HUDEP-2 (cell line): ENCODE results near the gene TEX54.
A peak's percentile ranks its signal among the peaks of the same experiment; 100 is the strongest.
"Not testable (repeated sequence)": the region's sequence is repeated elsewhere in the genome, so short reads cannot be mapped to it uniquely, and the experiment has no call there.

Source experiments
- DNase-seq, 76 experiments: peaks; one replicate each; lab custom pipeline; 2025; ENCODE audit not compliant: unreplicated experiment in 76 of 76; lab: John Stamatoyannopoulos, UW

TEX54 gene

GRCh38 chr11:62832336-62833234 is at the start of gene TEX54:
Gene TEX54 (minus strand): TSS chr11:62832841.
- DNase-seq: peak in 11 of 76 experiments; percentile 23 to 89 (median 39)

DNA sequence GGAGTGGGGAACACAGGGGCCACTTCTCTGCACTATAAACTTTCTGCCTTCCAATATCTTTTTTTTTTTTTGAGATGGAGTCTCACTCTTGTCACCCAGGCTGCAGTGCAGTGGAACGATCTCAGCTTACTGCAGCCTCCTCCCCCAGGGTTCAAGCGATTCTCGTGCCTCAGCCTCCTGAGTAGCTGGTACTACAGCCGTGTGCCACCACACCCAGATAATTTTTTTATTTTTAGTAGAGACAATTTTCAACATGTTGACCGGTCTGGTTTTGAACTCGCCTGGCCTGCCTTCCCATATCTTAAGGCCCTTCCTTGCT is 49.7 kb upstream of the TEX54 start:
- DNase-seq: peak in 4 of 76 experiments; percentile 9 to 35 (median 20)

DNA sequence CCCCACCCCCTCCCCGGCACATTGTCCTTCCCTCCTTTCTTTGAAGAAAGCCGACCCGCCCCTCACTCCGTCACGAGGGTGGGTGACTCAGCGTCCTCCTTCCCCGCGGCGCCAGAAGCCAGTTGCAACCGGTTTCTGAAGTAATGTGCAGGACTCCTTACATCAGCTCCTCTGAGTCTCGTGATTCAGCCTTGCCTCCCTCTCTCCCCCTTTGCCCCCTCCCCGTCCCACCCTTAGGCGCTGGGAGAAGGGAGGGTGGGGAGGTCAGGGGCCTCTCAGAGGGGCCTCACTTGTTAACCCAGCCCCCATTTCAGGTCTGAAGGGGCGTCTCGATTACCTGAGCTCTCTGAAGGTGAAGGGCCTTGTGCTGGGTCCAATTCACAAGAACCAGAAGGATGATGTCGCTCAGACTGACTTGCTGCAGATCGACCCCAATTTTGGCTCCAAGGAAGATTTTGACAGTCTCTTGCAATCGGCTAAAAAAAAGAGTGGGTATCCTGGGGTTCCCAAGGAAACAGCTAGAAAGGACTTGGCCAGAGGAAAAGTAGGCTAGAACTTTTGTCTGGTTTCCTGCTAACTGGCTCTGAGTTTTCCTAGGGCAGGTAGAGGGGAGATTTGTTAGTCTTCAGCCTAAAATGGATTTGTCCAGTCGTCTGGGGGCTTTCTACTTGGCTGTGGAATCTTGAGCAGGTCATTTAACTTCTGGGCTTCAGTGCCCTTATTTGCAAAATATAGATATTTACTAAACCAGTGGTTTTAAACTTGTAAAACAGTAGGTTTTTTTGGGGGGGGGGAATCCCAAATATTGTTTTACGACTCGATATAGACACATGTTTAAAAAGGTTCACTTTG is 49.2 kb upstream of the TEX54 start:
- peak in 72 of 76 experiments; percentile 77 to 94 (median 90) for DNase-seq

- DNase-seq: peak in 74 of 76 experiments; percentile 36 to 93 (median 83)
These were observed 48.4 kb upstream of the TEX54 start, which contains the start of gene SLC3A2 for GRCh38 chr11:62880803-62881578. Gene SLC3A2 (plus strand): TSS chr11:62880896. CDS start chr11:62881024, 128 bp downstream.

DNA sequence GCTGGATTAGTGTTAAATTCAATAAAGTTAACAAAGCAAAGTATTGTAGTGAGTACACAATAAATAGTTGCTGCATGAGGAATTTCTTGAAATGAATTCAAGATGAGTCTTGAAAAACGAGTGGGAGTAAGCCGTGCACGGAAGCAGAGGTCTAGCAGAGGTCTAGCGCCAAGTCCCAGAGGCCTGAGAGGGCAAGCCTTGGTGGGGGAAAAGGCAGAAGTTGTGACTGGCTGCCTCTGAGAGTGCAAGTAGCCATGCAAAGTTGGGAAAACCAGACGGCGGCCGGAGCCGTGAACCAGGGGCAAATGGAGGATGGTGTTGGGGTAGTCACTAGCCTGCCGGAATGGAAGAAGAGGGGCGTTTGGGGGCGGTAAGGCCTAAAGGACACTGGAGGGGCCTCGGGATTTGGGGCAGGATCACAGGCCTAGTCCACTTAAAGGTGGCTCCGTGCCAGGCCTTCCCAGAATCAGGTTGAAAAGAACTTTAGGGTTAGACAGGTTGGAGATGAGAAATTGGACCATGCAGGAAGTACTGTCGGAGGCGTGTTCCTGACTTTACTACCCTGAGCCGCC is 47.7 kb upstream of the TEX54 start:
- peak in 40 of 76 experiments; percentile 15 to 67 (median 39) for DNase-seq

- DNase-seq: peak in 72 of 76 experiments; percentile 43 to 91 (median 72)
These were observed 46.8 kb upstream of the TEX54 start for GRCh38 chr11:62879235-62879978.

GRCh38 chr11:62876712-62877111 is 44.1 kb upstream of the TEX54 start:
- DNase-seq: no peak

DNA sequence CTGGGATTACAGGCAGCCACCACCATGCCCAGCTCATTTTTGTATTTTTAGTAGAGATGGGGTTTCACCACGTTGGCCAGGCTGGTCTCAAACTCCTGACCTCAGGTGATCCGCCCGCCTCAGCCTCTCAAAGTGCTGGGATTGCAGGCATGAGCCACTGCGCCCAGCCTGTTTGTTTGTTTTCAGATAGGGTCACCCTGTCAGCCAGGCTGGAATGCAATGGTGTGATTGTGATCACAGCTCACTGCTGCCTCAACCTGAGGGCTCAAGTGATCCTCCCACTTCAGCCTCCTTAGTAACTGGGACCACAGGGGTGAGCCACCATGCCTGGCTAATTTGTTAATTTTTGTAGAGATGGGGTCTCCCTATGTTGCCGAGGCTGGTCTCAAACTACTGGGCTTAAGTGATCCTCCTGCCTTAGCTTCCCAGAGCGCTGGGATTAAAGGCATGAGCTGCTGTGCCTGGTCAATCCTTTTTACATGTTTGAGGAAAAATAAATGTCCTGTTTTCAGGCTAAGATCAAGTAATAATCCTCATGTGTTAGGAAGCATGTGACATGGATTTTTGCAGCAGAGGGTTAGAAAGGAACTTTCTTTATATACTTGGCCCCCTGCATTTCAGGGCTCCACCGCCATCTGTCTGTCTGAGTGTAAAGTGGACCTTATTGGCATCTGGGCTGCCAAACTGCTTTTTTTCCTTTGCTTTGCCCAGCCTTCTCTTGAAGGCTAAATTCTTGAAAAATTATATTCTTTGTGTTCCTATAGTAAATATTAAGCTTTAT is 43.2 kb upstream of the TEX54 start:
- DNase-seq: no peak

GRCh38 chr11:62874851-62875250 is 42.2 kb upstream of the TEX54 start:
- no peak for DNase-seq

DNA sequence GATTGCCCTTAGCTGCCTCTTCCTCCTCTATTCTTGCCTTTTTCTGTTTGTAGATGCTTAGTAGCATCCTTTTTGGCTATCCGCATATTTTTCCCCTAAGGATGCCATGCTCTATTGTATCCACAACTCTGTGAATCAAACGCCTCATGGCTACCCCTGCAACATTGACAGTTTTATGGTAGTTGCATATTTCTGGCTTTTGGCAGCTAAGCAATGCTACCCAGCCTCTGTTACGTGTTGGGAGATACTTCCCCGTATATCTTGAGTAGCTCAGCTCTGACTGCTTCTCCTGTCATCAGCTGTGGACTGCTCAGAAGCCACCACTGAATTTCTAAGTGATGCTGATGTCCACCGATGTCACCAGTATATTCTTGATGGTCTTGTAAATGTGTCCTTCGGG is 33.0 kb upstream of the TEX54 start:
- no peak for DNase-seq

DNA sequence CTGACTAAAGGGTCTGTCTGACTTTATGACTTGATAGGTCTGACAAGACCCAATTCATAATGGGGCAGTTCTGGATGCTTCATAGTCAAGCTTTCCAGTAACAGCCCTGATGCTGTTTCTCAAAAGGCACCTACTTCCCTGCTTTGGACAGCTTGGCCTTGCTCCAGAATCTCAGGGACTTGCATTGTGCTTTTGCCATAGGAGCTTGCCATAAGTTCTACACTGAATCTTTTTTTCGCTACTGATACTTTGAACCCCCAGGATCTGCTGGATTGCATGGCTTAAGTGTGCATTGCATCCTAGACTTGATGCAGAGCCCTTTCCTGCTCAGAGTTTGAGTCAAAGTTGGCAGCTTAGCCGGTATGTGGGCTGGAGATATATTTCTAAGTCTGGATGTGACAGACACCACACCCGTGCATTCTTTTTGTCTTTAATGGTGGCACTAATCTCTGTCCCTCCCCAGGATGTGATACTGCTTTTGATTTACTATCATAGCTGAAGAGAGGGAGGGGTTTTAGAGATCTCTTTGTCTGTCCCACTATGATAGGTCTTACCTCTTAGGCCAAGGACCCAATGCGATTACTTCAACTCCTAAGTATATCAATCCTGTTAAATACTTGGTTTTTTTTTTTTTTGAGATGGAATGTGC is 31.2 kb upstream of the TEX54 start:
- peak in 2 of 76 experiments; percentile 9 to 19 for DNase-seq

DNA sequence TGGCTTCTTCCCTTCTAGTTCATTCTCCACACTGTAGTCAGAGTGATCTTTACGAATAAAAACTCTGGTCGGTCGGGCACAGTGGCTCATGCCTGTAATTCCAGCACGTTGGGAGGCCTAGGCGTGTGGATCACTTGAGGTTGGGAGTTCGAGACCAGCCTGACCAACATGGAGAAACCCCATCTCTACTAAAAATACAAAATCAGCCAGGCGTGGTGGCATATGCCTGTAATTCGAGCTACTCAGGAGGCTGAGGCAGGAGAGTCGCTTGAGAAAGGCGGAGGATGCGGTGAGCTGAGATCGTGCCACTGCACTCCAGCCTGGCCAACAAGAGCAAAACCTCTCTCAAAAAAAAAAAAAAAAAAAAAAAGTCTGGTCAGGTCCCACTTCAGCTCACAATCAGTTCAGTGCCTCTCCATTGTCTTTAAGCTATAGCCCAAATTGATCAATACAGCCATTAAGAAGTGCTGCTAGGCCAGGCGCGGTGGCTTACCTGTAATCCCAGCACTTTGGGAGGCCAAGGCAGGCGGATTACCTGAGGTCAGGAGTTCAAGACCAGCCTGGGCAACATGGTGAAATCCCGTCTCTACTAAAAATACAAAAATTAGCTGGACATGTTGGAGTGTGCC is 29.0 kb upstream of the TEX54 start:
- DNase-seq: not testable (repeated sequence)

DNA sequence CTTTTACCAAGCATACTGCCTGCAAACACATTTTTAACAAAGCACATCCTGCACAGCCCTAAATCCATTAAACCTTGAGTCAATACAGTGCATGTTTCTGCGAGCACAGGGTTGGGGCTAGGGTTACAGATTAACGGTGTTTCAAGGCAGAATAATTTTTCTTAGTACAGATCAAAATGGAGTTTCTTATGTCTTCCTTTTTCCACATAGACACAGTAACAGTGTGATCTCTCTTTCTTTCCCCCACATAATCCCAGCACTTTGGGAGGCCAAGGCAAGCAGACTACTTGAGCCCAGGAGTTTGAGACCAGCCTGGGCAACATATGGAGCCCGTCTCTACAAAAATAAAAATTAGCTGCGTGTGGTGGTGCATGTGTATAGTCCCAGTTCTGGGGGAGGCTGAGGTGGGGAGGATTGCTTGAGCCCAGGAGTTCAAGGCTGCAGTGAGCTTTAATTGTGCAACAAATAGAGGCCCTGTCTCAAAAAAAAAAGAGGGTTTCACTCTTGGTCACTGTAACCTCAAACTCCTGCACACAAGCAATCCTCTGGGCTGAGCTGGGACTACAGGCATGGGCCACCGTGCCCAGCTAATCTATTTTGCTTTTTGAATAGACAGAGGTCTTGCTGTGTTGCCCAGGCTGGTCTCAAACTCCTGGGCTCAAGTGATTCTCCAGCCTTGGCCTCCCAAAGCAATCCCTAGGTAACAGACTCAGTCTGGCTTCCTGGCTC is 28.4 kb upstream of the TEX54 start:
- no peak for DNase-seq

- peak in 6 of 76 experiments; percentile 12 to 45 (median 26) for DNase-seq
These were observed 26.7 kb upstream of the TEX54 start for GRCh38 chr11:62859281-62859703.

GRCh38 chr11:62858201-62858600 is 25.6 kb upstream of the TEX54 start:
- no peak for DNase-seq

DNA sequence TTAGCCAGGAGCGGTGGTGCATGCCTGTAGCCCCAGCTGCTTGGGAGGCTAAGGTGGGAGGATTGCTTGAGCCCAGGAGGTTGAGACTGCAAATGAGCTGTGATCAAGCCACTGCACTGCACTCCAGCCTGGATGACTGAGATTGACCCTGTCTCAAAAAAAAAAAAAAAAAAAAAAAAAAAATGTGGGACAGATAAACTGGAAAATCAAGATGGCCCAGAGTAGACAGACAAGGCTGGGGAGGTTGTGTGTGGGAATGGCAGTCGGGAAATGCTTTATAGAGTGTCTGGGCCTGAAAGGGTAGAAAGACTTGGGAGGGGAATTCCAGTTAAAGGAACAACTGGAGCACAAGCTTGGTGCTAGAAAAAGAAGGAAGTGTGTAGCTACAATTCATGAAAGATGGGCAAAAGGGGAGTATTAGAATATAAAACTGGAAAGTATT is 24.9 kb upstream of the TEX54 start:
- DNase-seq: no peak

- peak in 3 of 76 experiments; percentile 24 to 37 (median 24) for DNase-seq
These were observed 23.8 kb upstream of the TEX54 start for GRCh38 chr11:62856333-62856895.
